Right atrium auricular region (tissue), 2 donors: ENCODE data around the gene CER1. TPM values are rescaled to one million over a fixed set of nuclear protein-coding genes. Genes with fewer than 3 reads are reported as not detected.

Source experiments
- DNase-seq: peaks from one replicate; pipeline ENCODE4 v3.0.0-alpha.2; 2019; ENCODE audit warnings: low spot score
- H3K27ac ChIP-seq, 2 donors: fragments of 200-600 bp; sonication (generic); 1 replicate in 1 of 2; 2 replicates in 1 of 2; pipeline ENCODE4 v1.5.1; 2016 to 2019
- H3K27me3 ChIP-seq, 2 donors: fragments of 200-600 bp; sonication (generic); one replicate each; pipeline versions ENCODE4 v1.5.1 to v1.6.0; 2017 to 2019
- H3K36me3 ChIP-seq: fragments of 200-600 bp; sonication (generic); one replicate; pipeline ENCODE4 v1.5.1; 2016
- H3K4me1 ChIP-seq, 2 donors: fragments of 200-600 bp; sonication (generic); one replicate each; pipeline versions ENCODE4 v1.5.1 to v1.6.0; 2017 to 2019
- H3K4me3 ChIP-seq, 2 donors: fragments of 200-600 bp; sonication (generic); 1 replicate in 1 of 2; 2 replicates in 1 of 2; pipeline ENCODE4 v1.5.1; 2017 to 2019; ENCODE audit warnings: mild to moderate bottlenecking in 1 of 2, moderate library complexity in 1 of 2
- H3K9me3 ChIP-seq, 2 donors: fragments of 200-600 bp; sonication (generic); one replicate each; pipeline ENCODE4 v1.5.1; 2019
- CTCF ChIP-seq, 2 donors: fragments of 200-600 bp; sonication (generic); IDR thresholded peaks; one replicate each; pipeline ENCODE4 v1.5.1; 2019; ENCODE audit warnings: antibody characterized with exemption in 2 of 2
- total RNA-seq, 2 donors: library from RNA; depleted of rRNA; stranded (reverse); fragments of >200 nt; gene quantifications; one replicate each; pipeline ENCODE4 v1.1.0, GENCODE V29; 2016

CER1 gene
- total RNA-seq, 2 donors from 2014 or later: not detected

- TF ChIP-seq CTCF (IDR thresholded peaks at IDR 0.05): no peak
- no peaks in the 10 kb centered on the region for H3K4me1 ChIP-seq
- H3K9me3 ChIP-seq: no peaks in the 10 kb centered on the region
- no peak for DNase-seq
- H3K4me3 ChIP-seq: no peak overlapping the region
- no peak overlapping the region for H3K27ac ChIP-seq
- no peaks in the 10 kb centered on the region for H3K36me3 ChIP-seq
- H3K27me3 ChIP-seq: no peaks in the 10 kb centered on the region
These were observed 7.4 kb downstream of the CER1 start for GRCh38 chr9:14715102-14715501.

- H3K4me1 ChIP-seq: no peaks in the 10 kb centered on the region
- no peak overlapping the region for H3K4me3 ChIP-seq
- H3K36me3 ChIP-seq: no peaks in the 10 kb centered on the region
- no peaks in the 10 kb centered on the region for H3K9me3 ChIP-seq
- no peak for DNase-seq
- TF ChIP-seq CTCF (IDR thresholded peaks at IDR 0.05): no peak
- H3K27me3 ChIP-seq: no peaks in the 10 kb centered on the region
- H3K27ac ChIP-seq: no peak overlapping the region
These were observed 9.3 kb downstream of the CER1 start for GRCh38 chr9:14713187-14713767.

- Histone ChIP-seq H3K4me1 (no peaks in the 10 kb centered on the region), H3K4me3 (no peak overlapping the region), H3K9me3 (peaks cover 0 to 17% of the 10 kb centered on the region in 2 donors), H3K36me3 (no peaks in the 10 kb centered on the region), H3K27ac (no peak overlapping the region), H3K27me3 (no peaks in the 10 kb centered on the region)
- TF ChIP-seq CTCF (IDR thresholded peaks at IDR 0.05): no peak
- no peak for DNase-seq
These were observed 11.7 kb downstream of the CER1 start for GRCh38 chr9:14710804-14711203.

GRCh38 chr9:14706530-14707140, 15.9 kb downstream of the CER1 start:
- no peak overlapping the region for H3K27ac ChIP-seq
- no peak for DNase-seq
- peaks cover 0 to 34% of the 10 kb centered on the region in 2 donors for H3K9me3 ChIP-seq
- no peaks in the 10 kb centered on the region for H3K27me3 ChIP-seq
- TF ChIP-seq CTCF (IDR thresholded peaks at IDR 0.05): no peak
- H3K4me1 ChIP-seq: no peaks in the 10 kb centered on the region
- H3K36me3 ChIP-seq: no peaks in the 10 kb centered on the region
- H3K4me3 ChIP-seq: no peak overlapping the region

GRCh38 chr9:14705079-14705478, 17.5 kb downstream of the CER1 start:
- Histone ChIP-seq H3K4me3 (no peak overlapping the region), H3K4me1 (no peaks in the 10 kb centered on the region), H3K36me3 (no peaks in the 10 kb centered on the region), H3K9me3 (peaks cover 0 to 34% of the 10 kb centered on the region in 2 donors), H3K27ac (no peak overlapping the region), H3K27me3 (no peaks in the 10 kb centered on the region)
- no peak for TF ChIP-seq CTCF (IDR thresholded peaks at IDR 0.05)
- DNase-seq: no peak

GRCh38 chr9:14704281-14704680, 18.3 kb downstream of the CER1 start:
- Histone ChIP-seq H3K4me3 (no peak overlapping the region), H3K9me3 (peaks cover 0 to 34% of the 10 kb centered on the region in 2 donors), H3K4me1 (no peaks in the 10 kb centered on the region), H3K27ac (no peak overlapping the region), H3K27me3 (no peaks in the 10 kb centered on the region), H3K36me3 (no peaks in the 10 kb centered on the region)
- no peak for TF ChIP-seq CTCF (IDR thresholded peaks at IDR 0.05)
- DNase-seq: no peak
